ENCODE results near the gene TREH.

The TREH gene

DNA sequence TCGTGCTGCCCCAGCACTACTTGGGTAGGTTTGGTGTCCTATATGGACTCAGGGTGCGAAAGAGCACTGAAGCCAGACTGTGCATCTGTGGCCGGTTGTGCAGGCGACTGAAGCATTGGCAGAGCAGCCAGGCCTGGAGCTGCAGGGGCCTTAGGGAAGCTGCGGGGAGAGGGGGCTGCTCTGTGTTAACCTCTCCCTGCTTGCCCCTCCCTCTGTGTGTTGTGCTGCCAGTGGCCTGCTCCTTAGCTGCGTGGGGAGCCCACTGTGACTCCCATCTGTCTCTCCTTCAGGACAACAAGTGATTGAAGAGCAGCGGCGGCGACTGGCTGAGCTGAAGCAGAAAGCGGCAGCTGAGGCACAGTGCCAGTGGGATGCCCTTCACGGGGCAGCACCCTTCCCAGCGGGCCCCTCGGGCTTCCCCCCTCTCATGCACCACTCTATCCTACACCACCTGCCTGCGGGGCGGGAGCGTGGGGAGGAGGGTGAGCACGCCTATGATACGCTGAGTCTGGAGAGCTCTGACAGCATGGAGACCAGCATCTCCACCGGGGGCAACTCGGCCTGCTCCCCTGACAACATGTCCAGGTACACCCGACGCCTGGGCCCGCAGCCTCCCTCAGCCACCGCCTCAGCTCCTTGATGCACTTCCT, 34.3 kb downstream of the TREH start:
- no peak for DNase-seq (ENCODE audit: low read depth)

DNA sequence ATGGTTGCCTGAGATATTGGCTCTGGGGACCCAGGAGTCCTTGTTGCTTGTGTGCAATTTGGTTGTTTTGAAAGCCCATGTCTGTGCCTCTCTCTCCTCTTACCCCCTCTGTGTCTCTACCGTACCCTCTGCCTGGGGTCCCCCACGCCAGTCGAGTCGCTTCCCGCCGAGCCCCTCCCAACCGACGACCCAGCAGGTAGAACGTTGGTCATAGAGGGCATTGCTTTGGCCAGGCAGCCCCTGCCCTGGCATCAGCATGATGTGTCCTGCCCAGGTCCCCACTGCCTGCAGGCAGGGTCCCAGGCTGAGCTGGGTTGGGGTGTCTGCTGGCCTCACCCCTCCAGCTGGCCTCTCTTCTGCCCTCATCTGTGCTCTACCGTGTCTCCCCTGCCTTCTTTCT, 35.0 kb downstream of the TREH start:
- no peak for DNase-seq (ENCODE audit: low read depth)

DNA sequence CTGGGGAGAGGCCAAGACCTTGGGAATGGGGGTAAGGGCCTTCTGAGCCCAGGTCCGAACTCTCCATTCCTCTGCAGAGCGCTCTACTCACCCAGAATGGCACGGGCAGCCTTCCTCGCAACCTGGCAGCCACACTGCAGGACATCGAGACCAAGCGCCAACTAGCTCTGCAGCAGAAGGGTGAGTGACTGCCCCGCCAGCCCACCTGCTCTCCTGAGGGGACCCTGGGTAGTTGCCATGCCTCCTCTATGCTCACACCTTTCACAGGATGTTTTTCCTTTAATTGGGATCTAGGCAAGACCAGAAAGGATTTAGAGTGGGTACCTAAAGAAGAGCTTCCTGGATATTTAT, 35.5 kb downstream of the TREH start:
- DNase-seq (ENCODE audit: low read depth), result no peak

DNA sequence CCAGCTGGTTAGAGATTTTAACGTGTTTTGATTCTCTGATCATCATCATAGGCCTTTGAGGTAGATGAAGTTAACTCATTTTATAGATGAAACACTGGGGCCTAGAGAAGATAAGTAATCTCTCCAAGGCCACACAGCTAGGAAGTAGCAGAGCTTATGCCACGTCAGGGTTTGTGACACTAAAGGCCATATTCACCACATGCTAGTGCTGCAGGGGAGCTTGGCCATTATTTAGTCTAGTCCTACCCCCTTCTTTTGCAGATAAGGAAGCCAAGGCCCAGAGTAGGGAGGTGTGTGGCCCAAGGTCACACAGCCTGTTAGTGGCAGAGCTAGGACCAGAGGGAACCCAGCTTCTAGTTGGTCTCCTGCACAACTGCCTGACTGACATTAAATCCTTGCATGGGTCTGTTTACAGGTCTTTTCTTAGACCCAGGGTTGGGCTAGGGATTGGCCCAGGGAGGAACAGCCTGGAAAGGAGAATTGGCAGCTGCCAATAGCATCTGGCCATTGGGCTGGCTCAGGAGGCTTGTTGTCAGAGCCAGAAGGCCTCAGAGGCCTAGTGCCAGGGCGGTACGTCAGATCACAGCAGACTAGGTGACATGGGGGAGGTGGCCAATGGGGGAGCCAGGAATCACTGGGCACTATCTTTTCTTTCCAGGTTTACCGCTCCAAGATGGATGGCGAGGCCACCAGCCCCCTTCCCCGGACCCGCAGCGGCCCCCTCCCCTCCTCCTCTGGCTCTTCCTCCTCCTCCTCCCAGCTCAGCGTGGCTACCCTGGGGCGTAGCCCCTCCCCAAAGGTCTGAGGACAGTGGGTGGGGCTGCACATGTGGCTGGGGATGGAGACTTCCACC, 36.1 kb downstream of the TREH start:
- no peak for DNase-seq (ENCODE audit: low read depth)

DNA sequence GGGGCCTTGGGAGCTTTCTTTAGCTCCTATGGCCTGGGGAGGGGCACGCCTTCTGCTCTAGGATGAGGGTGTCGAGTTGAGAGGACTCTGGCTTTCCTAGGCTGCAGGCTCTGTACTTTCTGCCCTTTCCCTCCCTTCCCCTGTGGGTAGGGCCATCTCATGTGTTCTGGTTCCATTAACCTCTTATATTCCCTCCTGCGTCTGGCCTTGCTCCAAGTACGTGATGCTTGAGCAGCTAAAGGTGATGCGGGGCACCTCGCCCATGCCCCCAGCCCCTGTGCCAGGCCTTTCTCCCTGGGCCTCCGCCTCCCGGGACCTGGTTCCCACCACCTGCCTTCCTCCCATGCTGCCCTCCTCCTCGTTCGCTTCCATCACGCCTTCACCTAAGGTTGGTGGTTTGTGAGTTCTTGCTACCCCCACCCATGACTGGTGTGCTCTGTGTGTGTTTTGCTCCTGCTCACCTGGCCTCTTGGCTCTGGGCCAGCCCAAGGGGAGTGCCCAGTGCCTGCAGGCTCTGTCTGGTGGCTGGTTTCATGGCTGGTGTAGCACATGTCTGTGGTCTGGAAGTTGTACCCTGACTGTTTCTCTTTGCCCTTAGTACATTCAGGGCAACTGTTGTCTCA, 37.9 kb downstream of the TREH start:
- no peak for DNase-seq (ENCODE audit: low read depth)

DNA sequence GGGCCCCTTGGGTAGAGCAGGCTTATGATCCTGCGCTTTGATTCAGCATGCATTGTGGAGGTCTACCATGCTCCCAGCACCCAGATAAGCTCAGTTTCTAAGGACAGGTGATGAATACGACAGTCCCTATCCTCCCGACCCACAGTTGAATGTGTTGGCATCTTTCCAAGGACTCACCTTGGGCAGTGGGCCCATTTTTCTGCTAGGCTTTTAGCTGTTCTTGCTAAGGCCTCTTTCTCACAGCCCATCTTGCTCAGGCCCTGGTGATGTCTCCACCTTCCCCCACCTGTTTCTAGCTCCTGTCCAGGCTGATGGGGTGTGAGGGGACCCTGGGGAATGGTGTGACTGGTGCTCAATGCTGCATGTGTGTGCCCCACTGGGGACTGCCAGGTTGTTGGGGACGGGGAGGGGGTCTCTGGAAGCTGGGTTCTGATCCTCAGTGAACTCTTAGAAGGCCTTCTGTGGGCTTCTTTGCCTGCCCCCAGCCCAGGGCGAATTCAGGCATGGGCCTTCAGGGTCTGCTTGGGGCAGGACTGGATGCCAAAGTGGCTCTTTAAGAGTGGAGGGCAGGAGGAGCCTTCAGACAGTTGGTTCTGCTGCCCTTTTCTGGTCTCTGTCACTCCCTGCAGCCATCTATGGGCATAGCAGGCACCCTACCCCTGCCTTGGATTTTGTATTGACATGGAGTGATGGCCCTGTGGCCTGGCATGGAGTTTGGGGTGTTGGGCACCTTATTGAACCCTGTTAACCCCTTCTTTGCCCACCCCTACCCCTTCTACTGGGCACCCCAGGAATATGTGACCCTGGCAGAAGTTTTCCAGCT, 38.9 kb downstream of the TREH start:
- DNase-seq (ENCODE audit: low read depth), result no peak

DNA sequence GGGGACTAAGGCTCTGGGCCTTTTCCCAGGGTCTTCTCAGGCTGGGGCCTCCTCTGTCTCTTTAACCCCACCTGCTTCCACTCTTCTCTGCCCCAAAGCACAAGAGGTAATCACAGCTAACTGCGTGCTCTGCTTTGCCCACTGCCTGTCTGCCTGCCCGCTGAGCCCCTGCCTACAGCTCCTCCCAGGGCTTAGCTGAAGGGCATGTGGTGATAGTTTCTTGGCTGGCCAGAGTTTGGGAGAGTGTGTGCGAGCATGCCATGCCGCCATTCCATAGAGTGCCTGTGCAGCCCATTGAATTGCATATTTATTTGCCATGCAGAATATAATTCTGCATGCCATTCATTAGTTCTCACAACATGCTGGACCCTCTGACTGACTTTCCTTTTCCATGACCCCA, 39.6 kb downstream of the TREH start:
- DNase-seq (ENCODE audit: low read depth), result no peak

DNA sequence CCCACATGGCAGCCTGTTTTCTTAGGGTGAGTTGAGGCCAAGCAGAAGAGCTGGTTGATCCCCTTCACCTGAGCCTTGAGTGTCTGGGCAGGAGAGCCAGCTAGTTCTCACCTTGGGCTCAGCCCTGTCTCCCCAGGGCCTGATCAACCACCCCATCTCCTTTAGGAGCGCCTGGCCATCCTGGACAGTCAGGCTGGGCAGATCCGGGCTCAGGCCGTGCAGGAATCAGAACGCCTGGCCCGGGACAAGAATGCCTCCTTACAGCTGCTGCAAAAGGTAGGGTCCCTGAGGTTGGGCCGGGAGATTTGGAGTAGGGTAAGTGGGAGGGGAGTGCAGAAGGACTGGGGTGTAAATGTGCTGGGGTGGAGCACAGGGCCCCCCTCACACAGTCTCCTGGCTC, 40.7 kb downstream of the TREH start:
- no peak for DNase-seq (ENCODE audit: low read depth)

DNA sequence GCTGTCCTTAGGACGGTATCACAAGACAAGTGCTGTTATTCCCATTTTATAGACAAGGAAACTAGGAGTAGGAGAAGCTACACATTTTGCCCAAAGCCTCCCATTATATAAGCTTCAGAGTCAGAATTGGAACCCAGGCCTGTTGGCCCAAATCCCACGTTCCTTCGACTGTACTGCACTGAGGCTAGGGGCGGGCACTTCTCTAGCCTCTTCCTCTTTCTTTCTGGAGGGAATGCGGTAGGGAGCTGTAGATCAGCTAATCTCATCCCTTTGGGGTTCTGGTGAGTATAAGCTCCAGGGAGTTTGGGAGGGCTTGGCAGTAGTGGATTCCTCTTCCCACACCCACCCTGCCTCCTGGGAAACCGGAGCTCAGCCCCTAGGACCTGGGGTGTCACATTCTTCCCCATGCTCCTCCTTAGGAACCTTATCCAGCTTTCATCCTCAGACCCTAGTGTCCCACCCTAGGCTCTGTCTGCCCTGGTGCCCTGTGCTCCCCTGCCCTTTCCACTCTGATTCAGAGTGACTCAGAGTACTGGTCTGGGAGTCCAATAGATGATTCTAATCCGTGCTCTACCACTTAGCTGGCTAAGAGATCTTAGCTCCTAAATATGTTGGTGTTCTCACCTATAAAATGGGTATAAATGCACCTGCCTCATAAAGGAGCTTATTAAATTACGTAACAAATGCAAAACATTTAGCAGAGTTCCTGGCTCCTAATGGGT, 42.7 kb downstream of the TREH start:
- no peak for DNase-seq (ENCODE audit: low read depth)

DNA sequence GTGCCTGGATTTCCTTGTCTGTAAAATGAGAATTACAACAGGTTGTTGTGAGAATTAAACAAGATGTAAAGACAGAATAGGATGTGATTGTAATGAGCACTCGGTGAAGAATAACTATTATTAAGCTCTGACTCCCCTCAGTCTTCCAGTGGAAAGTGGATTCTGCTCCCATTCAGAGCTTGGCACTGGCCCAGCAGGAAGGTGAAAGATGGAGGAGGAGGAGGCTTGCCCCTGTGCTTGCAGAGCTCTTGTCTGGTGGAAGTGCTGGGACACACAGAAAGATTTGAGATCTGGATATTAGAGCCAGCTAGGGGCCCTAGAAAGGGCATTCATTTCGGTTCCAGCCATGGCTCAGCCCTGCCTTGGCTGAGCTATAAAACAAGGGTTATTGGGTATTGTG, 43.8 kb downstream of the TREH start:
- DNase-seq (ENCODE audit: low read depth), result no peak

DNA sequence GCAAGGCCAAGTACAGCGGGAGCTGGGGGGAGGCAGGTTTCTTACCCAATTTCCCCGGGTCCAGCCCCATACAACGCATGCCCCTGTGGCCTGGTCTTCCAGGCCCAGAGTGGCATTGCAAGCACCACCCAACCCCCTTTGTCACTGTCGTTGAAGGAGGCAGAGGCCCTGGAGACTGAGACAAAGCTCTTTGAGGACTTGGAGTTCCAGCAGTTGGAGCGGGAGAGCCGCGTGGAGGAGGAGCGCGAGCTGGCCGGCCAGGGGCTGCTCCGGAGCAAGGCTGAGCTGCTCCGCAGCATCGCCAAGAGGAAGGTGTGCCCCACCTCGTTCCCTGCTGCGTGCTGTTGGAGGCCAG, 44.2 kb downstream of the TREH start:
- no peak for DNase-seq (ENCODE audit: low read depth)

DNA sequence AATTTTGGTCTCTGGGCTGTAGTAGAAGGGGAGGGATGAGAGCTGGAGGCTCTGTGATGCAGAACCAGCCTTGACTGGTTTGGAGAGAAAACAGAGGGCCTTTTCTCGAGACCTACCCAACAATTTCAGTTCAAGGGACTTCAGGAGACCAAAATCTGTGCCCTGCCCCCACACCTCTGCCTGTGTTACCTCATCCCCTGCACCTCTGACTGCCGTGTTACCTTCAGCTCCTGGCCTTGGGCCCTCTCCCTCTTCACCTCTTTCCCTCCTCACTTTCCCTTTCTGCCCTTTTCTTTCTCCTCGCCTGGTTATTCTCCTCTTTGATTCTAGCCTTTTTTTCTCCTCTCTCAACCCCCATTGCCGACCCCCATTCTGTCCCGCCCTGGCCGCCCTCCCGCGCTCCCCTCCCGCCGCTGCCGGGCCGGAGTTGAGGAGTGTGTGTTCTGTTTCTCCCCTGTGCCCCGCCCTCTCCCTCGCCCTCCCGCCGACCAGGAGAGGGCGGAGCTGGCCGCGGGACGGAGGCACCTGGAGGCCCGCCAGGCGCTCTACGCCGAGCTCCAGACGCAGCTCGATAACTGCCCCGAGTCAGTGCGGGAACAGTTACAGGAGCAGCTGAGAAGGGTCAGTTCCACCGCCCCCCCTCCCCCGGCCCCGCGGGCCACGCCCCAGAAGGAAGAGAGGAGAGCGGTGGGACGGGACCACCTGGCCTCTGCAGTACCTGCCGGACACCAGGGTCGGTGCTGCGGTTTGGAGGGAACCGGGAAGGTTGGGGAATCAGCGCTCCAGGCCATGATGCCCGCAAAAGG, 44.8 kb downstream of the TREH start:
- DNase-seq (ENCODE audit: low read depth), result no peak

DNA sequence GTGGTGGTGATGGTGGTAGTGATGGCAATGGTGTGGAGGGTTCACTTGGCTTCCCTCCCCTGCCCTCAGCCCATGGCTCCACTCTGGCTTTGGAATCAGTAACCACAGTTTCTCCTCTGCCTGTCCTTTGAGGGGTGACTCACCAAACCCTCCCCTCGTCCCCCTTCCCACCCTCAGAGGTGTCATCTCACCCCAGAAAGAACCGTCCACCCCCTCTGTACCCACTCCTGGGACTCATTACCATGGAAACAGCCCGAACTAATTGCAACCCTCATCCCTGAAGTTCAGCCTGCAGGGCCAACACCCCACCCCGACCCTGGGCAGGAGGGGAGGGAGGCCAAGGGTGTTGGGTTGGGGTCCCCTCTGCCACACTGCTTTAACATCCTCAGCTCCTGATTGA, 45.5 kb downstream of the TREH start:
- DNase-seq (ENCODE audit: low read depth), result no peak

DNA sequence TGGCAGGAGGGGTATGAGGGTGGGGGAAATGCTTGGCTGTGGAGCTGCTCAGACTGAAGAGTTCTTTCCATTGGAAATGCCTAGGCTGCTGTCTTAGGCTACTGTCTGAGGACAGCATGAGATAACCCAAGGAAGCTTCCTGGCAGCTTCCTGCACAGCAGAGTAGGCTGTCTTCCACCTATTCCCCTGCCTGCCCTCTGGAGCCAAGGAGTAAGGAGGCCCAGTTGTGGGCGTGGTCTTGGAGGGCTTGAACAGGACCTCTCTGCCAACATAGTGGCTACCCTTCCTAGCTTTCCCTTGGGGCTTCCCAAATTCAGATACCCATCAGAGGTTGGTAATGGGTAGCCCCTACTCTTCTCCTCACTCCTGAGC, 46.1 kb downstream of the TREH start:
- DNase-seq (ENCODE audit: low read depth), result no peak

DNA sequence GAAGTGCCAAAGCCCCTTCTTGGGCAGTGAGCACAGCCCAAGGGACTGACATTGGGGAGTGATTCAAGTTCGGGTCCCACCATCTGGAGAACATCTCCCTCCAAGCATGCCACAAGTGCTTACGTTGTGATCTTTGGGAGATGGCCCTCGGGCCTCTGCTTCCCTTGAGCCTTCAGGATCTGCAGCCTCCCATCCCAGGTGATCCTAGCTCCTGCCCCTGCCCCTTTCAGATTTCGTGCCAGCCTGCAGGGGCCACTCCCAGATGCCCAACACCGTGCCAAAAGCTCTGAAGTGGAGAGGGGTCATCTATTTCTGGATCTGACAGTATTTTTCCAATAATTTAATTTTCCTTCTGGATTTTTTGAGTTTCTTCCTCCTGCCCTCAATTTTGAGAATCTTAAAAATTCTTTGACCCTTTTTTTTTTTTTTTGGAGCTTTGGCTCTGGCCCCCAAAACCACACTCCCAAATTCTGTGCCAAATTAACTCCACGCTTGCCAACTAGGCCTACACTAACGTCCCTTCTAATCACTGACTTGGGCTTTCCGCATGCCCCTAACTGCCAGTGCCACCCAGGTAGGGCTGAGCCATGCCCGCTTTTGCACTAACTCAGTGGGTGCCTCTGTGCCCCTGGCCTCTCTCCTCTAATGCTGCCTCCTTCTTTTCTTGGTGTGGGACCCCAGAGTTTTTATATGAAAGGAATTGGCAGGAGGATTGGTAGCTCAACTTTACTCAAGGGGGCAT, 46.7 kb downstream of the TREH start:
- DNase-seq (ENCODE audit: low read depth), result no peak

DNA sequence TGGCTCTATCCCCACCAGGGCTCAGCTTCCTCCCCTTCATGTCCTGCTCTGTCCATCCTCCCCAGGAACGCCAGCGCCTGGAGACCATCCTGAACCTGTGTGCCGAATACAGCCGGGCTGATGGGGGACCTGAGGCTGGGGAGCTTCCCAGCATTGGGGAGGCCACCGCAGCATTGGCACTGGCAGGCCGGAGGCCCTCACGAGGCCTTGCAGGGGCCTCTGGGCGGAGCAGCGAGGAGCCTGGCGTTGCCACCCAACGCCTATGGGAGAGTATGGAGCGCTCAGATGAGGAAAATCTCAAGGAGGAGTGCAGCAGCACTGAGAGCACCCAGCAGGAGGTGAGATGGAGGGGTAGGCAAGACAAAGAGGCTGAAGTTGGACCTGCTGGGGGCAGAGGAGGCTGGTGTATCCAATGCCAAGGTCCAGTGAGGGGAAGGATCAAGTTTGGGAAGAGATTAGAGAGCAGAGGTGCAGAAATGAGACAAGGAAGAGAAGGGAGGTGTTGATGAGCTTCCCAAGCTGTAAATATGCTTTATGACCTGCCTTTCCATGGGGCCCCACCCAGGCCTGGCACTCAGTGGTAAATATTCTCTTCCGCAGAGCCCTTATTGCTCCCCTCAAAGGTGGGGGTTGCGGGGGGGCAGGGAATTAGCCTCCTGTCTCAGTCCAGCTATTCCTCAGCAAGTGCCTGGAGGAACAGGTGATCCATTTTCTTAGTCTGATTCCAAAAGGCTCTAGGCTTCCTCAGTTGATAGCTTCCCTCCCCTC, 48.1 kb downstream of the TREH start:
- no peak for DNase-seq (ENCODE audit: low read depth)

DNA sequence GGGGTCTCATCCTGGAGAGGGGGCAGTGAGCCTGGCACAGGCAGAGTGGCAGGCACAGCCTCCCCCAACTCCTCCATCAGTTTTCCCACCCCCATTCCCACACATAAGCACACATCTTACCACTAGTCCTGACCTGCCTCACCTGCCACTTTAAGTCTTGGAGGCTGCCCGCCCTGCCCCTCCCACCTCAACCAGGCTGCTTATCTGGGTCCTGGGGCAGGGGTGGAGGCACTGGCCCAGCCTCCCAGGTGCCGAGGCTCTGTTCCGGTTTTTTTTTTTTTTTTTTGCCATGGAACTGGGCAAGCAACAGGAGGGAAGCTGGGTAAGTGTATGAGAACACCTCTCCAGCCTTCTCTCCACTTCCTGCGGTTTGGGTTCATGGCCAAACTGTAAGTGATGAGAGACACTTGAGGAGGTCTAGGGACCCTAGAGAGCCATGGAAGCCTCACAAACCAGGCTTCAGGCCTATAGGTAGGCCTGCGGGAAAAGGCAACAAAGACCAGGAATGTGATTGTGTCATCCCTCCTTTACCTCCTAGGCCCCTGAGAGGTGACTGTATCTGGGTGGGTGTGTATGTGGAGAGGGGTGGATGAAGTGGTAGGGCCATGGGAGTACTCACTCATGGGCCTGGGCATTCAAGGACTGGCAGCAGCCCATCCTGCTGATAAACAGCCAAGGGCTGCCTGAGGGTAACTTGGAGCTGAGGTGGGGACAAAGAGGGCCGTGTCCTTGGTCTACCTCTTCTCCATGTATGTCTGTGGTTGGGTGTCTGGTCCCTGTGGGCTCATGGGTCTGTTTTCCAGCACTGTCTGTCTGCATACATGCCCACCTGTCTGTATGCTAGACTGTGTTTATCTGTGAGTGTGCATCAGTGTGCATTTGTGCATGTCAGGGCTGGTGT, 49.4 kb downstream of the TREH start:
- no peak for DNase-seq (ENCODE audit: low read depth)

DNA sequence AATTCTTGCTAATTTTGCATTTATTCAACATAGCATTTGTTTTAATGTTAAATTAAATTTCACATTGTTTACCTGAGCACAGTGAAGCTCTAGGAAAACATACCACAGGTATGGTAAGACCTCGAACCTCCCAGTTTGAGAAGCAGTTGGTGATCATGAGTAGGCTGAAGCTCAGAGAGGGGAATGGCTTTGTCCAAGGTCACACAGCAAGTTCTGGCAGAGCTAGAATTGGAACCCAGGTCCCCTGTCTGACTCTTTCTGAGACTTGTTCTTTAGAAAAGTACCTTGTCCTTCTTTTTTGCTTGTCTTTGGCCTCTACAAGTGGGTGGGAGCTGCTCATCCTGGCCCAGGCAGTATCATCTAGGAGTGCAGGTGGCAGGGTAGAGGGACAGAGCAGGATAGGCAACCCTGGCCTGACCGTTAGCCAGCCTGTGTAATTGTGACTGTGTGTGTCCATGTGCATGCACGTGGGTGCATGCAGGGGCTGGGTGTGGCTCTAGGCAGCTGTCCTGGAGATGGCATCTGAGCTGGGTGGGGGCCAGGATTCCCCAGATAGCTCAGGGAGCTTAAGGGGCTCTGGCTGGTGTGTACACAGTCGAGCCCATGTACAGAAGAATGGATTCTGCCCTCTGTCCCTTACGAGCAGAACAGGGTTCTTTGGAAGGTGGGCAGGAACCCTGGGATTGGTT, 50.4 kb downstream of the TREH start:
- no peak for DNase-seq (ENCODE audit: low read depth)

All from stimulated activated CD8-positive, alpha-beta memory T cell treated with anti-CD3 and anti-CD28 coated beads, Interleukin-12 subunit alpha, Interleukin-12 subunit beta, amount 100 ng/mL, for 1 hour (primary cell).